Articular chondrocyte of knee joint (primary cell): ENCODE results near the gene CRABP2. TPM values are rescaled to one million over a fixed set of nuclear protein-coding genes. Genes with fewer than 3 reads are reported as not detected.

Experiments
- total RNA-seq: library from RNA; depleted of rRNA; stranded (reverse); fragments of >200 nt; gene quantifications from 2 replicates; pipeline ENCODE4 v1.2.3, GENCODE V29; 2012

CRABP2 gene
- 1.6 and 3.0 TPM in 2 replicates for total RNA-seq

DNA sequence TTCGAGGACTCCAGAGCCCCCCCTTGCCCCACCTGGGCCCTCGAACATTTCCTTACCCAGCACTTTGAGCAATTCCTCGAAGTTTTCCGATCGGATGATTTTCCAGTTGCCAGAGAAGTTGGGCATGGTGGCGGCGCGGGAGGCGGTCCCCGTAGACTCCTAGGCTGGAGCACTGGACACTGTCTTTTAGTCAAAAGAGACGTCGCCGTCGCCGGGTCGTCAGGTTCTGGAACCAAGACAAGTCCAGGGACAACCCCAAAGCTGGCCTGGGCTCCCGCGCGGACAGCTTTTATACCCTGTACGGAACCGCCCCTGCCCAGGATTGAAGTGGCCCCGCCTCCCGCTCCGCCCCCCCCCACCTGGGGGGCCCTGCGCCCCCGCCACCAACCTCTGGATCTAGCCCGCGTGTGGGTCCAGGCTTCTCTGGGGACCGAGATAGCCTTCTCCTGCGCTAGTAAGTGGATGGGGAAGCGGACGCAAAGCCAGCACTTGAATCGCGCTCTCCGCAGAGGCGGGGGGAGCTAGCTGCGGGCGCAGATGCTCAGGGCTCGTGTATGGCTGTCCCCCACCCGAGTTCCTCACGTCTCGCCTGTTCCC is at the start of gene CRABP2:
Gene CRABP2 (minus strand): TSS at position 263 of the 597 bp plus-strand sequence. CDS start 137 bp downstream, at position 126.

DNA sequence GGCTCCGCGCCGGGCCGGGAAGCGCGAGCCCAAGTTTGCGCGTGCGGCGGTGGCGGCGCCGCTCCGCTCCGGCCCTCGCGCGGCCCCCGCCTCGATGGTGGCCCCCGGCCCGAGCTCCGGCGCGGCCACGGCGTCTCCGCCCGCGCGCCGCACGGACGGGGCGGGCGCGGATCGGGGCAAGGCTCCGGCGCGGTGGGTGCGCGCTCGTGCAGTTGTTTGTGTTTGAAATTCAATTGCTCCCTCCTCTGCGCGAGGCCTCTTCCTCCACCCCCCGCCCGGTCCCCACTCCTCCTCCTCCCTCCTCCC is 46.0 kb upstream of the CRABP2 start, which contains the start of gene HDGF:
Gene HDGF (minus strand): TSS at position 225 of the 306 bp plus-strand sequence. CDS start 246 bp downstream, outside the sequence.

DNA sequence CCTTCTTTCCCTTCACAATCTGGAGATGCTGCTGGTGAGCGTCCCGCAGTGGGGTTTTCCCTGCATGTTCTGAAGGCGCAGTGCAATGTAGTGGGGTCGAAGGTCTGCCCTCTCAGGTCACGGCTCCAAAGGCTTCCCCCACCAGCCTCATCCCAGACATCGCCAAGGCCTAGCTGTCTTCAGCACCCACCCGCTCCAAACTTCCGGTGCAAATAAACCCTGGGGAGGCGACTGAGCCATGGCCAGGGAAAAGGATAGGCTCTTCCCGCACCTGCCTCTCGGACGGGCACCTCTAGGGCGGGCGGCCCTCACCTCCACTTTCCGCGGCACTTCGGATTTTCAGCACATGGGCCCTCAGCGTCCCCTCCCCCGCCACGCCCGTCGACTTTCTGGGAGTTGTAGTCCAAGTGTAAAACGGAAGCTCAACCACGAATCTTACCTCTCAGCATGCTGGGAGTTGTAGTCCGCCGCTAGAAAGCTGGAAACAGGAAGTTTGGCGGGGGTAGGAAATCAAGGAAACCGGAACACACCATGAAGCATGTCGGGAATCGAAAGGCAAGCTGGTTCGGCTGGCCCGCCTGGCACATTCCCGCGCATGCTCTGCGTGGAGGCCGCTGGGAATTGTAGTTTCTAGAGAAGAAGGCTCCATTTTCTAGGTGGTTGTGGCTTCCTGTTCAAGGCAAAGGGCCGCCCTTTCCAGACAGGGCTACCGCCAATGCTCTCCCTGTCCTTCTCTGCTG is 35.5 kb upstream of the CRABP2 start, which contains the start of gene MRPL24:
Gene MRPL24 (minus strand): TSS at position 348 of the 740 bp plus-strand sequence. CDS start 2,384 bp downstream, outside the sequence.

DNA sequence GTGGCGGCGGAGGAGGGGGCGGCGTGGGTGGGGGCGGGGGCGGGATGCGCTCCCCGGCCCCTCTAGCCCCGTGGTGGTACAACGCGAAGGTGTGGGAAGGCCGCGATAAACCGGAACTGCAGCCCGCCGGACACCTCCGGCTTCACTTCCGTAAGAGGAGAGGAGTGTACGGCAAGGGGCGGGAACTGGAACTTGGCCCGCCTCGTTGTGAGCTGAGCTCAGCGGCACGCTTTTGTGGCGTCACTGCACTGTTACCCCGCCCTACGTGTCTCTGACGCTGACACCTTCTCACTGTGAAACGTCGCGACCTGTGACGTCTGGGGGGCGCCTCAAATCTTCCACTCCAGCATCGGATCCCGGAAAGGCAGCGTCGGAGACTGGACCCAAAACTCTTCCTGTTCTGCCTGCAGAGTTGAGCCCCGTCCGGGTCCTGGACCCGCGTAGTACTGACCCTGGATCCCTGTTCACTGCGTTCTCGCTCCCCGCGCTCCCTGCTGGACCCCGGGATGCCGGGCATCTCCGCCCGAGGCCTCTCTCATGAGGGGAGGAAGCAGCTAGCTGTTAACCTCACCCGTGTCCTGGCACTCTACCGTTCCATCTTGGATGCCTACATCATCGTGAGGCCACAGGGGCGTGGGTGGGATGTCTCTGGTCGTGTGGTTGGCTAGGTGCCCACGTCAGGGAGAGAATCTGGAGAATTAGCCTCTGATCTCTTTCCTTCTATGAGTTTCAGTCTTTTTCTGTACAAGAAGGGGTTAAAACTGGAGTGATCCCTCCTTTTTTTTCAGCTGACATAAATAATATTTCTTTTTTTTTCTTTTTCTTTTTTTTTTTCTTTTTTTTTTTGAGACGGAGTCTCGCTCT is 23.4 kb upstream of the CRABP2 start, which contains the start of gene ISG20L2:
Gene ISG20L2 (minus strand): TSS at position 168 of the 864 bp plus-strand sequence. CDS start 1,114 bp downstream, outside the sequence.

DNA sequence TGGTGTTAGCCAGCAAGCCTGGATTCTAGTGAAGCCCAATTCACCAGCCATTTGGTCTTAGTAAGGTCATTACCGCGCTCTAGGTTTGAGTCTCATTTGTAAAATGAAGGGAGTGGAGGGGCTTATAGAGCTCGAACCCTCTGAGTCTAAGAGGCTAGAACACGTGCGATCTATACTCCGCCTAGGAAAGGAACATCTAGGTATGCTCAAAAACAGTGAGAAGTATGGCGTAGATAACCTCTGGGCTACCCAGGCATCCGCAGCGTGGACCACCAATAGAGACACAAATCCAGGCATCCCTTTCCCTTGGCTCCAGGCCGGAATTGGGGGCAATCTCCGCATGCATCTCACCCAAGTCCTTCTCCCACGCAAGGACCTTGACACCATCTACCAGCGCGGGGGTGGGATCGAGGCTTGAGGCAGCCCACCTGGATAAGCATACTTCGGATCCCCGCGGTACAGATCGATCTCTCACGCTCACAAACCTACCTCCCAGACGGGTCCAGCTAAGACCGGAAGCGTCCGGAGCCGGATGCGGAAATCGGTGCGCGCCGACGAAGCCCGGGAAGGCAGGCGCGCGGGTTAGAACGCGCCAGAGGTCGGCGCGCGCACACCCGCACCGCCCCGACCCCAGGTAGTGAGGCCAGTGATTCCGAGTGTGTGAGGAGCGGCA is 22.7 kb upstream of the CRABP2 start, which contains the start of gene METTL25B:
Gene METTL25B (plus strand): TSS at position 544 of the 673 bp plus-strand sequence. CDS start 636 bp downstream, outside the sequence.

DNA sequence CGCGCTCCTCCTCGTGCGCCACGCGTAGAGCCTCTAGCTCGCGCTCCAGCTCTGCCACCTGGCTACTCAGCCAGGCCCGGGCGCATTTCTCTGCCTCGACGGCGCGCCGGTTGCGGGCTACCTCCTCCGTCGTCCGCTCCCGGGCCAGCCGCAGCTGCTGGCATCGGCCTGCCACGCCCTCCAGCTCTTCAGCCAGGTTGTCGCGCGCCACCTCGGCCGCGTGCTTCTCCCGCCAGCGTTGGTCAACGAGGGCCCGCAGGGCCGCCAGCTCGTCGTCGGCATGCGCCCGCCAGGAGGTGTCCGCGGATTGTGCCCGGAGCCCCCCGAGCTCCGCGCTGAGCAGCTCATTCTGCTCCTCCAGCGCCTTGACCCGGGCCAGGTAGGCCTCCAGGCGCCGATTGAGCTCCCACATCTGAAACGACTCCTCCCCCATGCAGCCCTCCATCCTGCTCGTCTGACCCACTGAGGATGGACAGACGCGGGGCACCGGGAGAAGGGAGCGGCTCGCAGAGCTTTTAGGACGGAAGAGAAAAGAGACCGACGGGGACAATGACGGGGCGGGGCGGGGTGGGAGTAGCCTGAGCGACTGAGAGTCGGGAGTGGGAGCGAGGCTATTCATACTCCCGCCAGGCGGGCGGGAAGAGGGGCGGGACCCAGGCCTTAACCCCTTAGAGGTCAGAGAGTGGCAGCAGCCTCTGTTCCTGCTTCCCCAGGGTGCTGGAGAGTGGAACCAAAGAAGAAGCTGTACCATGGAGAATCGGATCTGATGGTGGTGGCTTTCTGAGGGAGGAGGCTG is 28.4 kb downstream of the CRABP2 start, which contains the start of gene NES:
Gene NES (minus strand): TSS at position 588 of the 796 bp plus-strand sequence. CDS start 143 bp downstream, at position 445.

Other genes starting within 250 kb of the CRABP2 start
- 14.7 and 19.6 TPM in 2 replicates for gene MEF2D, start 204.8 kb downstream of the CRABP2 start, total RNA-seq
- gene IQGAP3, start 133.0 kb downstream of the CRABP2 start, total RNA-seq: 17.2 and 19.9 TPM in 2 replicates
- gene TTC24, start 125.9 kb downstream of the CRABP2 start, total RNA-seq: not detected in 2 replicates
- 49.9 and 52.4 TPM in 2 replicates for gene NAXE, start 113.8 kb downstream of the CRABP2 start, total RNA-seq
- 10.5 and 10.6 TPM in 2 replicates for gene GPATCH4, start 104.1 kb downstream of the CRABP2 start, total RNA-seq
- not detected in 2 replicates for gene HAPLN2, start 86.2 kb downstream of the CRABP2 start, total RNA-seq
- not detected in 2 replicates for gene BCAN, start 63.5 kb downstream of the CRABP2 start, total RNA-seq
- gene NES, start 28.2 kb downstream of the CRABP2 start, total RNA-seq: 0.26 and 0.65 TPM in 2 replicates
- 8.5 and 10.8 TPM in 2 replicates for gene METTL25B, start 22.9 kb upstream of the CRABP2 start, total RNA-seq
- 15.6 and 19.5 TPM in 2 replicates for gene ISG20L2, start 23.2 kb upstream of the CRABP2 start, total RNA-seq
- 28.9 and 35.8 TPM in 2 replicates for gene MRPL24, start 35.5 kb upstream of the CRABP2 start, total RNA-seq
- gene HDGF, start 46.1 kb upstream of the CRABP2 start, total RNA-seq: 131 and 139 TPM in 2 replicates
- 21.9 and 22.0 TPM in 2 replicates for gene PRCC, start 62.0 kb upstream of the CRABP2 start, total RNA-seq
- gene SH2D2A, start 111.3 kb upstream of the CRABP2 start, total RNA-seq: 0.52 TPM in 1 of 2 replicates, not detected in the other
- gene INSRR, start 153.5 kb upstream of the CRABP2 start, total RNA-seq: under 0.01 TPM in 1 of 2 replicates, not detected in the other
- 0.11 TPM in 1 of 2 replicates, not detected in the other for gene NTRK1, start 155.3 kb upstream of the CRABP2 start, total RNA-seq
- 4.2 and 5.5 TPM in 2 replicates for gene PEAR1, start 188.1 kb upstream of the CRABP2 start, total RNA-seq
- not detected in 2 replicates for gene LRRC71, start 215.0 kb upstream of the CRABP2 start, total RNA-seq